Measurements from ENCODE around the gene SYTL3. TPM values are rescaled to one million over a fixed set of nuclear protein-coding genes. Genes with fewer than 3 reads are reported as not detected.

SYTL3 gene
- total RNA-seq, 1 donor: 2.2 TPM

- TF ChIP-seq CTCF (IDR thresholded peaks at IDR 0.05; ENCODE audit: extremely low read depth, low read depth, low read length): no peak
- Histone ChIP-seq H3K27me3 (ENCODE audit: insufficient read depth, low read length) (no peaks in the 10 kb centered on the region), H3K27ac (ENCODE audit: low read depth, low read length) (no peak overlapping the region), H3K79me2 (ENCODE audit: insufficient read depth, low read length) (peaks cover 6% of the 10 kb centered on the region), H2AFZ (ENCODE audit: low read length) (no peak overlapping the region), H4K20me1 (ENCODE audit: insufficient read depth, low read length) (peaks cover 8% of the 10 kb centered on the region), H3K4me2 (ENCODE audit: insufficient read depth, low read length) (no peak overlapping the region), H3K36me3 (ENCODE audit: insufficient read depth, low read length) (peaks cover 91% of the 10 kb centered on the region), H3K4me3 (ENCODE audit: insufficient read depth, low read length) (no peak overlapping the region), H3K4me1 (ENCODE audit: insufficient read depth, low read length) (no peaks in the 10 kb centered on the region), H3K9me3 (ENCODE audit: low read depth, low read length) (no peaks in the 10 kb centered on the region)
- peak; percentile 71 for DNase-seq (ENCODE audit: insufficient read length, low spot score, missing footprints)
These were observed 121.7 kb downstream of the SYTL3 start for GRCh38 chr6:158771399-158772152.

GRCh38 chr6:158772172-158772571 is 122.3 kb downstream of the SYTL3 start:
- Histone ChIP-seq H3K4me1 (ENCODE audit: insufficient read depth, low read length) (no peaks in the 10 kb centered on the region), H3K27ac (ENCODE audit: low read depth, low read length) (peak overlapping the region; percentile 49), H4K20me1 (ENCODE audit: insufficient read depth, low read length) (peaks cover 8% of the 10 kb centered on the region), H3K27me3 (ENCODE audit: insufficient read depth, low read length) (no peaks in the 10 kb centered on the region), H3K36me3 (ENCODE audit: insufficient read depth, low read length) (peaks cover 91% of the 10 kb centered on the region), H3K4me2 (ENCODE audit: insufficient read depth, low read length) (no peak overlapping the region), H3K9me3 (ENCODE audit: low read depth, low read length) (no peaks in the 10 kb centered on the region), H3K4me3 (ENCODE audit: insufficient read depth, low read length) (no peak overlapping the region), H2AFZ (ENCODE audit: low read length) (no peak overlapping the region), H3K79me2 (ENCODE audit: insufficient read depth, low read length) (peaks cover 11% of the 10 kb centered on the region)
- no peak for TF ChIP-seq CTCF (IDR thresholded peaks at IDR 0.05; ENCODE audit: extremely low read depth, low read depth, low read length)
- DNase-seq (ENCODE audit: insufficient read length, low spot score, missing footprints): peak; percentile 34

GRCh38 chr6:158772851-158773371 is 123.1 kb downstream of the SYTL3 start:
- H3K4me3 ChIP-seq (ENCODE audit: insufficient read depth, low read length): no peak overlapping the region
- peak; percentile 84 for DNase-seq (ENCODE audit: insufficient read length, low spot score, missing footprints)
- peaks cover 91% of the 10 kb centered on the region for H3K36me3 ChIP-seq (ENCODE audit: insufficient read depth, low read length)
- no peak overlapping the region for H3K4me2 ChIP-seq (ENCODE audit: insufficient read depth, low read length)
- no peaks in the 10 kb centered on the region for H3K9me3 ChIP-seq (ENCODE audit: low read depth, low read length)
- H3K4me1 ChIP-seq (ENCODE audit: insufficient read depth, low read length): no peaks in the 10 kb centered on the region
- no peak for TF ChIP-seq CTCF (IDR thresholded peaks at IDR 0.05; ENCODE audit: extremely low read depth, low read depth, low read length)
- H4K20me1 ChIP-seq (ENCODE audit: insufficient read depth, low read length): peaks cover 12% of the 10 kb centered on the region
- peaks cover 19% of the 10 kb centered on the region for H3K79me2 ChIP-seq (ENCODE audit: insufficient read depth, low read length)
- peak overlapping the region; percentile 49 for H3K27ac ChIP-seq (ENCODE audit: low read depth, low read length)
- no peaks in the 10 kb centered on the region for H3K27me3 ChIP-seq (ENCODE audit: insufficient read depth, low read length)
- no peak overlapping the region for H2AFZ ChIP-seq (ENCODE audit: low read length)
